Measurements from ENCODE around the gene NFKBIB. TPM values are rescaled to one million over a fixed set of nuclear protein-coding genes. Genes with fewer than 3 reads are reported as not detected.
"Not testable (repeated sequence)": the region's sequence is repeated elsewhere in the genome, so short reads cannot be mapped to it uniquely, and the experiment has no call there.

NFKBIB gene
- total and polyA plus RNA-seq, 10 donors = 18.1 to 33.5 (median 23.1) TPM

- whole genome bisulfite sequencing, 5 donors = 94 to 99% (median 96%) methylated on average over 12 to 19 of the region's 19 CpGs
These were observed 18.7 kb upstream of the NFKBIB start for GRCh38 chr19:38880882-38881609.

GRCh38 chr19:38883286-38883685 is 16.5 kb upstream of the NFKBIB start:
- no peaks in the 10 kb centered on the region for H3K9me3 ChIP-seq
- H3K27me3 ChIP-seq (replicated peaks in 1 of 7) = no peaks in the 10 kb centered on the region
- no peak for DNase-seq
- 89 to 96% (median 95%) methylated on average over 9 of the region's 9 CpGs for WGBS, 5 donors
- H3K4me3 ChIP-seq = no peak overlapping the region
- H3K4me1 ChIP-seq = peaks cover 12 to 36% (median 16%) of the 10 kb centered on the region in 6 donors
- H3K27ac ChIP-seq = peak overlapping the region in 1 of 8 donors; percentile 8
- intact Hi-C loops (cut with DNase I; ENCODE audit: low total_unique reads) = no loop called here
- TF ChIP-seq POLR2AphosphoS5 (IDR thresholded peaks at IDR 0.05) (no peak), CTCF (IDR thresholded peaks at IDR 0.05 in 8 of 11, conservative IDR thresholded peaks at IDR 0.05 in 3 of 11) (no peak), POLR2A (IDR thresholded peaks at IDR 0.05) (no peak)
- H3K36me3 ChIP-seq = peaks cover 0 to 81% (median 27%) of the 10 kb centered on the region in 6 donors

More at GRCh38 chr19:38880882-38881609, 18.7 kb upstream of the NFKBIB start:
- Histone ChIP-seq H3K36me3 (peaks cover 0 to 77% (median 25%) of the 10 kb centered on the region in 6 donors), H3K9me3 (no peaks in the 10 kb centered on the region), H3K4me3 (no peak overlapping the region), H3K27ac (peak overlapping the region in 3 of 8 donors; percentile 94 to 98 (median 95)), H3K27me3 (replicated peaks in 1 of 7) (no peaks in the 10 kb centered on the region), H3K4me1 (peaks cover 13 to 44% (median 26%) of the 10 kb centered on the region in 6 donors)
- TF ChIP-seq POLR2A (IDR thresholded peaks at IDR 0.05) (no peak), POLR2AphosphoS5 (IDR thresholded peaks at IDR 0.05) (no peak), CTCF (IDR thresholded peaks at IDR 0.05 in 8 of 11, conservative IDR thresholded peaks at IDR 0.05 in 3 of 11) (no peak)
- peak; percentile 73 for DNase-seq
- intact Hi-C loops (cut with DNase I; ENCODE audit: low total_unique reads) = no loop called here

- DNase-seq; H3K27ac ChIP-seq; intact Hi-C loops (cut with DNase I; ENCODE audit: low total_unique reads); H3K9me3 ChIP-seq; H3K4me3 ChIP-seq; H3K27me3 ChIP-seq (replicated peaks in 1 of 7): not testable (repeated sequence)
- 94 to 98% (median 96%) methylated on average over 3 of the region's 3 CpGs for WGBS, 5 donors
- Histone ChIP-seq H3K4me1 (peaks cover 0 to 22% (median 3%) of the 10 kb centered on the region in 6 donors), H3K36me3 (peaks cover 5 to 83% (median 41%) of the 10 kb centered on the region in 6 donors)
These were observed 15.1 kb upstream of the NFKBIB start for GRCh38 chr19:38884691-38885090.

GRCh38 chr19:38888876-38889275 is 10.9 kb upstream of the NFKBIB start:
- Histone ChIP-seq H3K27me3 (replicated peaks in 1 of 7) (no peaks in the 10 kb centered on the region), H3K9me3 (no peaks in the 10 kb centered on the region), H3K27ac (no peak overlapping the region), H3K4me1 (peaks cover 0 to 27% (median 12%) of the 10 kb centered on the region in 6 donors), H3K4me3 (no peak overlapping the region), H3K36me3 (peaks cover 5 to 83% (median 34%) of the 10 kb centered on the region in 6 donors)
- no peak for TF ChIP-seq CTCF (IDR thresholded peaks at IDR 0.05 in 8 of 11, conservative IDR thresholded peaks at IDR 0.05 in 3 of 11)
- TF ChIP-seq POLR2A (IDR thresholded peaks at IDR 0.05) = no peak
- TF ChIP-seq POLR2AphosphoS5 (IDR thresholded peaks at IDR 0.05) = peak in 1 of 3 donors; percentile 54
- intact Hi-C loops (cut with DNase I; ENCODE audit: low total_unique reads) = no loop called here
- WGBS, 5 donors = 91 to 99% (median 96%) methylated on average over 14 to 17 of the region's 17 CpGs
- DNase-seq = no peak

Data from spleen (tissue), 11 donors.